Liver (tissue), 5 donors: ENCODE data around the gene SH3GL1. TPM values are rescaled to one million over a fixed set of nuclear protein-coding genes. Genes with fewer than 3 reads are reported as not detected.

Source experiments
- polyA plus RNA-seq, 2 donors: library from polyadenylated mRNA; stranded (reverse) in 1 of 2; unstranded in 1 of 2; fragments of 200-250 nt in 1 of 2; fragments of >200 nt in 1 of 2; fragmentation: Nextera tagmentation in 1 of 2; extraction: Ambion mirVana in 1 of 2; gene quantifications; one replicate each; pipeline versions ENCODE4 v1.2.1 to v1.2.3, GENCODE V29; 2013 to 2015
- small RNA-seq: library from RNA; depleted of rRNA; stranded (forward); fragments of <200 nt; gene quantifications from one replicate; pipeline ENCODE3, GENCODE V24; 2014
- total RNA-seq, 2 donors: library from RNA; depleted of rRNA; stranded (reverse); fragments of >200 nt; gene quantifications; one replicate each; pipeline ENCODE4 v1.2.3, GENCODE V29; 2014
- donor health status: healthy.
- donor health status: healthy.
- donor health status: healthy.

The SH3GL1 gene
- total and polyA plus RNA-seq, 4 donors: 16.5 to 27.8 (median 18.2) TPM

Small RNA genes lying within 50 kb of the gene (small RNA-seq; reads per million reads assigned to genes)
- not detected for gene MIR4746

Other genes starting within 250 kb of the SH3GL1 start
- gene CREB3L3, start 246.9 kb downstream of the SH3GL1 start, total RNA-seq: 100 to 1,000 TPM in 1 of 2 donors, 10 to 100 TPM in 1; 22.8 to 194 TPM
- 100 to 1,000 TPM in 1 of 2 donors, 10 to 100 TPM in 1; 94.9 to 331 TPM for gene CREB3L3, start 246.9 kb downstream of the SH3GL1 start, polyA plus RNA-seq
- gene SIRT6, start 218.0 kb downstream of the SH3GL1 start, total RNA-seq: 10 to 100 TPM in 1 of 2 donors, 1 to 10 TPM in 1; 7.7 to 12.7 TPM
- gene SIRT6, start 218.0 kb downstream of the SH3GL1 start, polyA plus RNA-seq: 10 to 100 TPM in 1 of 2 donors, 1 to 10 TPM in 1; 8.4 to 11.3 TPM
- 1 to 10 TPM in 1 of 2 donors, under 1 TPM in 1; 0.28 to 2.5 TPM for gene ANKRD24, start 217.9 kb downstream of the SH3GL1 start, total RNA-seq
- 1 to 10 TPM in 1 of 2 donors, under 1 TPM in 1; 0.31 to 2.5 TPM for gene ANKRD24, start 217.9 kb downstream of the SH3GL1 start, polyA plus RNA-seq
- gene EBI3, start 171.0 kb downstream of the SH3GL1 start, total RNA-seq: 1 to 10 TPM; 1.8 to 2.5 TPM
- gene EBI3, start 171.0 kb downstream of the SH3GL1 start, polyA plus RNA-seq: 1 to 10 TPM; 2.5 to 7.8 TPM
- 10 to 100 TPM in 1 of 2 donors, 1 to 10 TPM in 1; 9.2 to 12.7 TPM for gene YJU2, start 153.5 kb downstream of the SH3GL1 start, total RNA-seq
- gene YJU2, start 153.5 kb downstream of the SH3GL1 start, polyA plus RNA-seq: 10 to 100 TPM in 1 of 2 donors, 1 to 10 TPM in 1; 6.5 to 11.4 TPM
- 1 to 10 TPM in 1 of 2 donors, under 1 TPM in 1; 0.09 to 2.3 TPM for gene SHD, start 121.3 kb downstream of the SH3GL1 start, total RNA-seq
- gene SHD, start 121.3 kb downstream of the SH3GL1 start, polyA plus RNA-seq: 10 to 100 TPM in 1 of 2 donors, 1 to 10 TPM in 1; 6.8 to 15.7 TPM
- gene TMIGD2, start 98.2 kb downstream of the SH3GL1 start, total RNA-seq: under 1 TPM; 0.47 to 0.50 TPM
- under 1 TPM; 0.16 to 0.94 TPM for gene TMIGD2, start 98.2 kb downstream of the SH3GL1 start, polyA plus RNA-seq
- under 1 TPM in 1 of 2 donors, not detected in 1; 0.92 TPM for gene FSD1, start 95.9 kb downstream of the SH3GL1 start, total RNA-seq
- gene FSD1, start 95.9 kb downstream of the SH3GL1 start, polyA plus RNA-seq: under 1 TPM; 0.05 to 0.19 TPM
- gene STAP2, start 61.7 kb downstream of the SH3GL1 start, total RNA-seq: 10 to 100 TPM in 1 of 2 donors, 1 to 10 TPM in 1; 8.6 to 26.4 TPM
- 10 to 100 TPM; 23.6 to 24.5 TPM for gene STAP2, start 61.7 kb downstream of the SH3GL1 start, polyA plus RNA-seq
- gene MPND, start 57.0 kb downstream of the SH3GL1 start, total RNA-seq: 1 to 10 TPM; 4.7 to 9.9 TPM
- gene MPND, start 57.0 kb downstream of the SH3GL1 start, polyA plus RNA-seq: 1 to 10 TPM; 9.0 to 9.4 TPM
- gene CHAF1A, start 2.1 kb upstream of the SH3GL1 start, total RNA-seq: 10 to 100 TPM in 1 of 2 donors, 1 to 10 TPM in 1; 2.9 to 20.8 TPM
- gene CHAF1A, start 2.1 kb upstream of the SH3GL1 start, polyA plus RNA-seq: 1 to 10 TPM; 1.0 to 2.1 TPM
- 10 to 100 TPM; 33.0 to 92.3 TPM for gene UBXN6, start 57.2 kb upstream of the SH3GL1 start, total RNA-seq
- gene UBXN6, start 57.2 kb upstream of the SH3GL1 start, polyA plus RNA-seq: 10 to 100 TPM; 39.5 to 68.6 TPM
- 10 to 100 TPM; 14.9 to 15.7 TPM for gene HDGFL2, start 71.8 kb upstream of the SH3GL1 start, total RNA-seq
- 10 to 100 TPM in 1 of 2 donors, 1 to 10 TPM in 1; 3.4 to 13.2 TPM for gene HDGFL2, start 71.8 kb upstream of the SH3GL1 start, polyA plus RNA-seq
- 10 to 100 TPM in 1 of 2 donors, 1 to 10 TPM in 1; 3.1 to 49.1 TPM for gene PLIN4, start 117.9 kb upstream of the SH3GL1 start, total RNA-seq
- gene PLIN4, start 117.9 kb upstream of the SH3GL1 start, polyA plus RNA-seq: 10 to 100 TPM in 1 of 2 donors, 1 to 10 TPM in 1; 5.0 to 14.1 TPM
- gene PLIN5, start 134.7 kb upstream of the SH3GL1 start, total RNA-seq: 10 to 100 TPM; 13.3 to 83.8 TPM
- gene PLIN5, start 134.7 kb upstream of the SH3GL1 start, polyA plus RNA-seq: 10 to 100 TPM; 51.8 to 61.5 TPM
- gene LRG1, start 139.5 kb upstream of the SH3GL1 start, total RNA-seq: 100 to 1,000 TPM in 1 of 2 donors, 10 to 100 TPM in 1; 57.8 to 581 TPM
- 1,000 to 10,000 TPM in 1 of 2 donors, 100 to 1,000 TPM in 1; 741 to 1,122 TPM for gene LRG1, start 139.5 kb upstream of the SH3GL1 start, polyA plus RNA-seq
- gene SEMA6B, start 159.1 kb upstream of the SH3GL1 start, total RNA-seq: 1 to 10 TPM; 2.8 to 3.1 TPM
- 1 to 10 TPM in 1 of 2 donors, under 1 TPM in 1; 0.58 to 3.2 TPM for gene SEMA6B, start 159.1 kb upstream of the SH3GL1 start, polyA plus RNA-seq
- 10 to 100 TPM; 15.6 to 29.0 TPM for gene TNFAIP8L1, start 239.0 kb upstream of the SH3GL1 start, total RNA-seq
- 10 to 100 TPM; 19.1 to 21.2 TPM for gene TNFAIP8L1, start 239.0 kb upstream of the SH3GL1 start, polyA plus RNA-seq